B cell (primary cell): ENCODE data around the gene NUMB.

Experiments used
- CTCF ChIP-seq: fragments of 200-600 bp; IDR thresholded peaks from one replicate; pipeline ENCODE4 v1.8.0; 2022; ENCODE audit warnings: antibody characterized with exemption, mild to moderate bottlenecking
- EZH2 ChIP-seq: IDR thresholded peaks from 2 replicates; pipeline ENCODE4 v1.6.1; 2012; ENCODE audit warnings: borderline replicate concordance, low read depth, mild to moderate bottlenecking, moderate library complexity, low read length; ENCODE audit not compliant: insufficient read depth, poor library complexity, severe bottlenecking

- TF ChIP-seq CTCF (no peak), EZH2 (no peak)
Measured at GRCh38 chr14:73230051-73230450, 228.3 kb downstream of the NUMB start.
